Sigmoid colon (tissue), 7 donors: Measurements from ENCODE around the gene MYBPC1. TPM values are rescaled to one million over a fixed set of nuclear protein-coding genes. Genes with fewer than 3 reads are reported as not detected.

Experiments used
- DNase-seq: peaks from one replicate; pipeline ENCODE4 v3.0.0-alpha.2; 2019
- H3K27ac ChIP-seq, 4 donors: fragments of 200-600 bp; sonication (generic); one replicate each; pipeline ENCODE4 v1.5.1; 2016 to 2019; ENCODE audit warnings: mild to moderate bottlenecking in 1 of 4
- H3K27me3 ChIP-seq, 3 donors: fragments of 200-600 bp; sonication (generic); one replicate each; pipeline ENCODE4 v1.5.1; 2019; ENCODE audit warnings: mild to moderate bottlenecking in 1 of 3
- H3K36me3 ChIP-seq, 4 donors: fragments of 200-600 bp; sonication (generic); one replicate each; pipeline ENCODE4 v1.5.1; 2016 to 2019
- H3K4me1 ChIP-seq, 4 donors: fragments of 200-600 bp; sonication (generic); one replicate each; pipeline ENCODE4 v1.5.1; 2017 to 2019
- H3K4me3 ChIP-seq, 4 donors: fragments of 200-600 bp; sonication (generic); one replicate each; pipeline ENCODE4 v1.5.1; 2017 to 2019; ENCODE audit warnings: mild to moderate bottlenecking in 2 of 4, moderate library complexity in 1 of 4
- H3K9me3 ChIP-seq, 4 donors: fragments of 200-600 bp in 3 of 4; sonication (generic) in 3 of 4; one replicate each; pipeline versions ENCODE4 v1.5.1 to v1.6.1; 2013 to 2019
- EP300 ChIP-seq, 4 donors: sonication (generic); formaldehyde crosslinking; IDR thresholded peaks; one replicate each; pipeline ENCODE4 v1.6.1; 2017; ENCODE audit warnings: antibody characterized with exemption in 4 of 4
- POLR2A ChIP-seq, 2 donors: fragments of 450-650 bp; IDR thresholded peaks; one replicate each; pipeline ENCODE4 v1.6.1; 2016; ENCODE audit warnings: antibody characterized with exemption in 2 of 2, mild to moderate bottlenecking in 2 of 2, moderate library complexity in 2 of 2
- POLR2AphosphoS5 ChIP-seq, 4 donors: sonication (generic); formaldehyde crosslinking; IDR thresholded peaks; one replicate each; pipeline ENCODE4 v1.6.1; 2017; ENCODE audit warnings: antibody characterized with exemption in 4 of 4
- WGBS, 2 donors: extraction: QIAGEN DNeasy Blood & Tissue Kit; methylation state at CpG; one replicate each; pipeline ENCODE4 v1.1.7; 2013; 5-methylcytosine and 5-hydroxymethylcytosine counted together
- intact Hi-C: fragments of 100-400 bp; cut with DNase I; formaldehyde crosslinking; loops from one replicate; pipeline ENCODE4 v1.15.1; 2023
- polyA plus RNA-seq, 3 donors: library from polyadenylated mRNA; stranded (reverse); fragments of 200-250 nt; gene quantifications; one replicate each; pipeline ENCODE4 v1.2.3, GENCODE V29; 2013
- total RNA-seq, 4 donors: library from RNA; depleted of rRNA; stranded (reverse); fragments of >200 nt; gene quantifications; one replicate each; pipeline ENCODE4 v1.1.0, GENCODE V29; 2016
- TF ChIP-seq, protein P1 (sequence below), 4 experiments: fragments of 450-650 bp in 3 of 4; fragments of 200-600 bp in 1 of 4; IDR thresholded peaks; one replicate each; pipeline ENCODE4 v1.5.1; 2016 to 2019; ENCODE audit warnings: antibody characterized with exemption in 4 of 4, mild to moderate bottlenecking in 3 of 4, moderate library complexity in 2 of 4
- donor health status: healthy with polysubstance abuse.
- donor health status: Bipolar disorder and iron deficiency.
- donor health status: healthy.

MYBPC1 gene
- total and polyA plus RNA-seq, 7 donors: 0.16 to 18.6 (median 2.1) TPM

DNA sequence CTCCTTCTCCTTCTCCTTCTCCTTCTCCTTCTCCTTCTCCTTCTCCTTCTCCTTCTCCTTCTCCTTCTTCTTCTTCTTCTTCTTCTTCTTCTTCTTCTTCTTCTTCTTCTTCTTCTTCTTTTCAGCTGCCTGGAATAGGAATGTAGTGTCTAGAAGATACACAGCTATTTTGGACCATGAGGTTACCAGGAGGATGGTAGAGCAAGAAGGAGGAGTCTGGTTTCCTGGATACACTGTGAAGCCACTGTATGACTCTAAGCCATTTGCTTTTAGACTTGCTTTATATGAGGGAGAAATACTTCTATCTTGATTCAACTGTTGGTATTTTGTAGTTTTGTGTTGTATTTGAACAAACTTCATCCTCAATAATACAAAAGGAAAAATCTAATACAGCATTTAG lies 3.0 kb upstream of the MYBPC1 start:
- Histone ChIP-seq H3K36me3 (no peaks in the 10 kb centered on the region), H3K9me3 (no peaks in the 10 kb centered on the region), H3K27me3 (no peaks in the 10 kb centered on the region), H3K4me3 (no peak overlapping the region), H3K27ac (no peak overlapping the region), H3K4me1 (no peaks in the 10 kb centered on the region)
- no peak for DNase-seq
- intact Hi-C loops: no loop called here
- TF ChIP-seq, protein P1, sequence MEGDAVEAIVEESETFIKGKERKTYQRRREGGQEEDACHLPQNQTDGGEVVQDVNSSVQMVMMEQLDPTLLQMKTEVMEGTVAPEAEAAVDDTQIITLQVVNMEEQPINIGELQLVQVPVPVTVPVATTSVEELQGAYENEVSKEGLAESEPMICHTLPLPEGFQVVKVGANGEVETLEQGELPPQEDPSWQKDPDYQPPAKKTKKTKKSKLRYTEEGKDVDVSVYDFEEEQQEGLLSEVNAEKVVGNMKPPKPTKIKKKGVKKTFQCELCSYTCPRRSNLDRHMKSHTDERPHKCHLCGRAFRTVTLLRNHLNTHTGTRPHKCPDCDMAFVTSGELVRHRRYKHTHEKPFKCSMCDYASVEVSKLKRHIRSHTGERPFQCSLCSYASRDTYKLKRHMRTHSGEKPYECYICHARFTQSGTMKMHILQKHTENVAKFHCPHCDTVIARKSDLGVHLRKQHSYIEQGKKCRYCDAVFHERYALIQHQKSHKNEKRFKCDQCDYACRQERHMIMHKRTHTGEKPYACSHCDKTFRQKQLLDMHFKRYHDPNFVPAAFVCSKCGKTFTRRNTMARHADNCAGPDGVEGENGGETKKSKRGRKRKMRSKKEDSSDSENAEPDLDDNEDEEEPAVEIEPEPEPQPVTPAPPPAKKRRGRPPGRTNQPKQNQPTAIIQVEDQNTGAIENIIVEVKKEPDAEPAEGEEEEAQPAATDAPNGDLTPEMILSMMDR (IDR thresholded peaks at IDR 0.05): no peak
- TF ChIP-seq POLR2A (IDR thresholded peaks at IDR 0.05) (no peak), POLR2AphosphoS5 (IDR thresholded peaks at IDR 0.05) (no peak), EP300 (IDR thresholded peaks at IDR 0.05) (no peak)

DNA sequence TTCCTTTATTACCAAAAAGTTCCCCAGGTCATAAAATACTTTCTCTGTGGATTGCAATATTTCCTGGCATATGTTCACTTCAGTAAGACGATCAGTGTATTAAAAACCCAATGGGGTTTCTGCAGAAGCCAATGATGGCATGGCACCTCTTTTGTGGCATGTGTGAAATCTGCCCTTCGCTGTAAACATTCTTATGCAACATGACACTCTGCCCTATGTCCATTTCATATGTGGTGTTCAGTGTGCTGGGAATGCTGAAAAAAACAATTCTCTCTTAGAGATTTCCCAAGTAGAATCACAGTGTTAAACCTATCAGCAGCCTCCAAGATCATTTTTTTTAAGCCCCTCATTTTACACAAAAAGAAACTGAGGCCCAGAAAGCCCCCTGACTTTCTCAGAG lies 2.3 kb upstream of the MYBPC1 start:
- no peak for DNase-seq
- intact Hi-C loops: no loop called here
- Histone ChIP-seq H3K9me3 (no peaks in the 10 kb centered on the region), H3K4me3 (no peak overlapping the region), H3K27me3 (no peaks in the 10 kb centered on the region), H3K27ac (no peak overlapping the region), H3K36me3 (no peaks in the 10 kb centered on the region), H3K4me1 (no peaks in the 10 kb centered on the region)
- 89 to 94% methylated on average over 2 of the region's 2 CpGs for WGBS, 2 donors
- TF ChIP-seq, protein P1 (IDR thresholded peaks at IDR 0.05): no peak
- no peak for TF ChIP-seq POLR2AphosphoS5 (IDR thresholded peaks at IDR 0.05)
- TF ChIP-seq POLR2A (IDR thresholded peaks at IDR 0.05): no peak
- TF ChIP-seq EP300 (IDR thresholded peaks at IDR 0.05): no peak

DNA sequence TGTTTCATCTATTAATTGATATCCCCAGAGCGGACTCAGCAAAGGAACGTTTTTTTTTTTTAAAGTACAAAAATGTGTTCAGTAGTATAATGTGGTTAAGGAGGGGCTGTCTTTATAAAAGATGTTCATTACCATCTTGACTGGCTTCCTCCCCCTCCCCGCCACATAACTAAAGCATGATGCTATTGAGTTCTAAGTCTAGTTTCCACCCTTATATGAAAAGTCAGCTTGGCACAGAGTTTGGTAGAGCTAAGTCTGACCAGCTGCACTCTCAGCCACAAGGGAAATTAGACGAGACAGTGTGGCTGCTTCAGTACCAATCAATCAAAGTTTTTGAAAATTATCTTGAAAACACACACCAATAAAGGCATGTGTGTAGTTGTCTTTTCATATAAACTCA lies 1.9 kb upstream of the MYBPC1 start:
- 75 to 76% methylated on average over 4 of the region's 4 CpGs for WGBS, 2 donors
- intact Hi-C loops: no loop called here

GRCh38 chr12:101596172-101596571 lies 1.4 kb downstream of the MYBPC1 start:
- H3K27ac ChIP-seq: no peak overlapping the region
- no peak overlapping the region for H3K4me3 ChIP-seq
- intact Hi-C loops: no loop called here
- WGBS, 2 donors: 82 to 87% methylated on average over 2 of the region's 2 CpGs
- TF ChIP-seq POLR2A (IDR thresholded peaks at IDR 0.05) (no peak), EP300 (IDR thresholded peaks at IDR 0.05) (no peak), POLR2AphosphoS5 (IDR thresholded peaks at IDR 0.05) (no peak)
- TF ChIP-seq, protein P1 (IDR thresholded peaks at IDR 0.05): no peak
- H3K4me1 ChIP-seq: no peaks in the 10 kb centered on the region
- H3K27me3 ChIP-seq: no peaks in the 10 kb centered on the region
- H3K9me3 ChIP-seq: no peaks in the 10 kb centered on the region
- no peaks in the 10 kb centered on the region for H3K36me3 ChIP-seq
- DNase-seq: no peak

More for the DNA sequence above, 1.9 kb upstream of the MYBPC1 start:
- Histone ChIP-seq H3K9me3 (no peaks in the 10 kb centered on the region), H3K4me1 (no peaks in the 10 kb centered on the region), H3K36me3 (no peaks in the 10 kb centered on the region), H3K4me3 (no peak overlapping the region), H3K27ac (no peak overlapping the region), H3K27me3 (no peaks in the 10 kb centered on the region)
- TF ChIP-seq POLR2AphosphoS5 (IDR thresholded peaks at IDR 0.05) (no peak), EP300 (IDR thresholded peaks at IDR 0.05) (no peak), POLR2A (IDR thresholded peaks at IDR 0.05) (no peak)
- TF ChIP-seq, protein P1 (IDR thresholded peaks at IDR 0.05): no peak
- DNase-seq: no peak

- no peak for TF ChIP-seq EP300 (IDR thresholded peaks at IDR 0.05)
- no peak for TF ChIP-seq POLR2A (IDR thresholded peaks at IDR 0.05)
- TF ChIP-seq, protein P1 (IDR thresholded peaks at IDR 0.05): no peak
- DNase-seq: no peak
- Histone ChIP-seq H3K4me1 (no peaks in the 10 kb centered on the region), H3K4me3 (no peak overlapping the region), H3K36me3 (no peaks in the 10 kb centered on the region), H3K27me3 (no peaks in the 10 kb centered on the region), H3K27ac (no peak overlapping the region), H3K9me3 (no peaks in the 10 kb centered on the region)
- intact Hi-C loops: no loop called here
- WGBS, 2 donors: 82 to 88% methylated on average over 2 of the region's 2 CpGs
Observed at GRCh38 chr12:101597164-101597563, 2.4 kb downstream of the MYBPC1 start.
